Vagina (tissue), 2 donors: ENCODE results near the gene ANKRD24.

ENCODE experiments used
- CTCF ChIP-seq, 3 experiments: fragments of 450-650 bp in 2 of 3; fragments of 200-600 bp in 1 of 3; sonication (generic) in 1 of 3; IDR thresholded peaks; one replicate each; pipeline ENCODE4 v1.5.1; 2017 to 2019; ENCODE audit warnings: antibody characterized with exemption in 3 of 3, mild to moderate bottlenecking in 2 of 3, moderate library complexity in 2 of 3
- POLR2A ChIP-seq, 2 donors: fragments of 450-650 bp; IDR thresholded peaks; one replicate each; pipeline ENCODE4 v1.6.1; 2017; ENCODE audit warnings: antibody characterized with exemption in 2 of 2, mild to moderate bottlenecking in 2 of 2, moderate library complexity in 2 of 2
- POLR2AphosphoS5 ChIP-seq, 2 donors: sonication (generic); formaldehyde crosslinking; IDR thresholded peaks; one replicate each; pipeline ENCODE4 v1.9.0; 2017; ENCODE audit warnings: antibody characterized with exemption in 2 of 2, mild to moderate bottlenecking in 2 of 2, low read depth in 1 of 2; ENCODE audit not compliant: insufficient read depth in 1 of 2

- TF ChIP-seq POLR2A (IDR thresholded peaks at IDR 0.05) (no peak), POLR2AphosphoS5 (IDR thresholded peaks at IDR 0.05; ENCODE audit: insufficient read depth in 1 of 2, low read depth in 1 of 2) (no peak), CTCF (IDR thresholded peaks at IDR 0.05) (no peak)
Observed at GRCh38 chr19:4272894-4273293, 90.4 kb downstream of the ANKRD24 start.
